ENCODE measurements around the gene CSDE1.
A peak's percentile ranks its signal among the peaks of the same experiment; 100 is the strongest.

Gene CSDE1

GRCh38 chr1:114700036-114700600 is 57.7 kb downstream of the CSDE1 start:
- DNase-seq: no peak

- DNase-seq: no peak
Observed at GRCh38 chr1:114696810-114697209, 61.0 kb downstream of the CSDE1 start.

GRCh38 chr1:114695430-114696058 is 62.2 kb downstream of the CSDE1 start, which contains the start of gene AMPD1:
AMPD1 (minus strand) TSS chr1:114695546; CDS start chr1:114695471, 75 bp downstream.
- DNase-seq: no peak

- DNase-seq: no peak
Observed at GRCh38 chr1:114694540-114695310, 63.1 kb downstream of the CSDE1 start.

- no peak for DNase-seq
Observed at GRCh38 chr1:114692947-114693346, 64.8 kb downstream of the CSDE1 start.

GRCh38 chr1:114691061-114691460 is 66.7 kb downstream of the CSDE1 start:
- DNase-seq: no peak

GRCh38 chr1:114690148-114690547 is 67.6 kb downstream of the CSDE1 start:
- no peak for DNase-seq

- no peak for DNase-seq
Observed at GRCh38 chr1:114688526-114688925, 69.3 kb downstream of the CSDE1 start.

- no peak for DNase-seq
Observed at GRCh38 chr1:114685851-114686250, 71.9 kb downstream of the CSDE1 start.

- DNase-seq: no peak
Observed at GRCh38 chr1:114677691-114678090, 80.1 kb downstream of the CSDE1 start.

- no peak for DNase-seq
Observed at GRCh38 chr1:114676115-114676514, 81.7 kb downstream of the CSDE1 start.

- no peak for DNase-seq
Observed at GRCh38 chr1:114671939-114672275, 85.9 kb downstream of the CSDE1 start.

- no peak for DNase-seq
Observed at GRCh38 chr1:114671011-114671938, 86.5 kb downstream of the CSDE1 start.

- DNase-seq: peak; percentile 88
Observed at GRCh38 chr1:114670083-114671010, 87.4 kb downstream of the CSDE1 start.

- no peak for DNase-seq
Observed at GRCh38 chr1:114669562-114670082, 88.2 kb downstream of the CSDE1 start, which contains the start of gene DENND2C. DENND2C (minus strand) TSS chr1:114670049; CDS start chr1:114625984, 44,065 bp downstream.

- no peak for DNase-seq
Observed at GRCh38 chr1:114668784-114669561, 88.8 kb downstream of the CSDE1 start.

GRCh38 chr1:114668373-114668772 is 89.4 kb downstream of the CSDE1 start:
- DNase-seq: no peak

GRCh38 chr1:114666954-114667353 is 90.8 kb downstream of the CSDE1 start:
- DNase-seq: no peak
